ENCODE results near the gene INCENP. TPM values are rescaled to one million over a fixed set of nuclear protein-coding genes. Genes with fewer than 3 reads are reported as not detected.

Gene INCENP
- total and polyA plus RNA-seq, 11 donors: 2.0 to 22.8 (median 12.5) TPM

GRCh38 chr11:62127426-62127825 lies 3.6 kb downstream of the INCENP start:
- H3K36me3 ChIP-seq: peaks cover 0 to 35% (median 28%) of the 10 kb centered on the region in 9 donors
- H3K27ac ChIP-seq: no peak overlapping the region
- ATAC-seq: no peak
- peaks cover 0 to 27% (median 13%) of the 10 kb centered on the region in 12 donors for H3K4me1 ChIP-seq
- H3K27me3 ChIP-seq: no peaks in the 10 kb centered on the region
- no peak overlapping the region for H3K4me3 ChIP-seq
- H3K9me3 ChIP-seq: no peaks in the 10 kb centered on the region
- DNase-seq: no peak
- intact Hi-C loops (cut with DNase I): no loop called here
- WGBS, 4 donors: 93 to 100% (median 100%) methylated on average over 1 of the region's 1 CpG
- no peak for TF ChIP-seq POLR2A (IDR thresholded peaks at IDR 0.05)

DNA sequence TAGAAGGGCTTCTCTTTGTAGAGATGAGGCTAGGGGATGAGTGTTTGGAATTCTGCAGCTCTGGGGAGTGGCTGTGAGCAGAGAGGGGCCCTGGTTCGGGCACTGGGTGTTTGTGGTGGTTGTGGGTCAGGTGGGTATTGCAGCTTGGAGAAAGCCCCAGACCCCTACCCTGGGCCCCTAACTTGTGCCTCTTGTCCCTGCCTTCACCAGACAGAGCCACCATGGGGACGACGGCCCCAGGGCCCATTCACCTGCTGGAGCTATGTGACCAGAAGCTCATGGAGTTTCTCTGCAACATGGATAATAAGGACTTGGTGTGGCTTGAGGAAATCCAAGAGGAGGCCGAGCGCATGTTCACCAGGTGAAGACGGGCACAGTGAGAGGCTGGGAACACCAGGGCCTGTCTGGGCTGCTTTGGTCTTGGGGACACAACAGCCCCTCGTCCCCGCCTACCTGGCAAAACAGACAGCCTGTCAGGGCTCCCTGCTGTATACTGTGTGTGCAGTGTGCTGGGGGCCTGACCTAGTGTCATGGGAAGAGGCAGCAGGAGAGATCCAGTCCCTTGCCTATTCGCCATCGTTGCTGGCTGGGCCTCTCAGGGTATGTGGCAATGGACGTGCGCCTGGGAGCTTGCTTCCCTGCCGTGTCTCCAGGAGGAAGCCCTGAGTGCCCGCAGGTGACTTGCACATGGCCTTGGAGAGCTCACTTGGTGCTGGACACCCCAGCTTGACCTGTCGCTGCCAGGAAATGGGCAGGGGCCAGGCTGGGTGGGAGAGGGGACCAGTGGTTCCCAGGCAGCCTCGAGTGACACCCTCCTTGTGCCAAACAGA lies 4.3 kb downstream of the INCENP start:
- TF ChIP-seq, protein P1, sequence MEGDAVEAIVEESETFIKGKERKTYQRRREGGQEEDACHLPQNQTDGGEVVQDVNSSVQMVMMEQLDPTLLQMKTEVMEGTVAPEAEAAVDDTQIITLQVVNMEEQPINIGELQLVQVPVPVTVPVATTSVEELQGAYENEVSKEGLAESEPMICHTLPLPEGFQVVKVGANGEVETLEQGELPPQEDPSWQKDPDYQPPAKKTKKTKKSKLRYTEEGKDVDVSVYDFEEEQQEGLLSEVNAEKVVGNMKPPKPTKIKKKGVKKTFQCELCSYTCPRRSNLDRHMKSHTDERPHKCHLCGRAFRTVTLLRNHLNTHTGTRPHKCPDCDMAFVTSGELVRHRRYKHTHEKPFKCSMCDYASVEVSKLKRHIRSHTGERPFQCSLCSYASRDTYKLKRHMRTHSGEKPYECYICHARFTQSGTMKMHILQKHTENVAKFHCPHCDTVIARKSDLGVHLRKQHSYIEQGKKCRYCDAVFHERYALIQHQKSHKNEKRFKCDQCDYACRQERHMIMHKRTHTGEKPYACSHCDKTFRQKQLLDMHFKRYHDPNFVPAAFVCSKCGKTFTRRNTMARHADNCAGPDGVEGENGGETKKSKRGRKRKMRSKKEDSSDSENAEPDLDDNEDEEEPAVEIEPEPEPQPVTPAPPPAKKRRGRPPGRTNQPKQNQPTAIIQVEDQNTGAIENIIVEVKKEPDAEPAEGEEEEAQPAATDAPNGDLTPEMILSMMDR (IDR thresholded peaks at IDR 0.05): no peak
- no peak for TF ChIP-seq POLR2A (IDR thresholded peaks at IDR 0.05)

DNA sequence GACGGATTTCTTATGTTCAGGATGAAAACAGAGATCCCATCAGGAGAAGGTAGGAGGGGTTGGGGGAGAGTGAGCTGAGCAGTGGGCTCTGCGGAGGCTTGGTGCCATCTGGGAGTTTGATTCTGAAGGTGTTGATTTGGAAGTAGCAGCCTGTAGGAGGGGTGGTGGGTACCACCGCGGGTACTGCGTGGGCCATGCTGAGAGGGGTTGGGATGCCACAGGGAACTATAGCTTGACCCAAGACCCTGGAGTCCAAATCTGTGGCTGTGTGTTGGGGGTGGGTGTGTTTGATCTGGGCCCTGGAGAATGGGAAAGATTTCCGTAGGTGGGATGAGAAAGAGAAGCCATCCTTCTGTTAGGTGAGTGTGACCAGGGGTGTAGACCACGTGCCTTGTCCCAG lies 5.0 kb downstream of the INCENP start:
- Histone ChIP-seq H3K9me3 (no peaks in the 10 kb centered on the region), H3K4me1 (peaks cover 0 to 22% (median 10%) of the 10 kb centered on the region in 12 donors), H3K27ac (no peak overlapping the region), H3K4me3 (no peak overlapping the region), H3K27me3 (no peaks in the 10 kb centered on the region), H3K36me3 (peaks cover 0 to 41% (median 28%) of the 10 kb centered on the region in 9 donors)
- ATAC-seq (no peak), DNase-seq (no peak)
- TF ChIP-seq, protein P1 (IDR thresholded peaks at IDR 0.05): no peak
- TF ChIP-seq POLR2A (IDR thresholded peaks at IDR 0.05): no peak
- 90 to 95% (median 94%) methylated on average over 7 of the region's 7 CpGs for WGBS, 4 donors
- intact Hi-C loops (cut with DNase I): no loop called here

More for the DNA sequence above, 4.3 kb downstream of the INCENP start:
- Histone ChIP-seq H3K4me3 (no peak overlapping the region), H3K36me3 (peaks cover 0 to 41% (median 28%) of the 10 kb centered on the region in 9 donors), H3K4me1 (peaks cover 0 to 25% (median 12%) of the 10 kb centered on the region in 12 donors), H3K9me3 (no peaks in the 10 kb centered on the region), H3K27me3 (no peaks in the 10 kb centered on the region), H3K27ac (no peak overlapping the region)
- 87 to 93% (median 92%) methylated on average over 13 to 16 of the region's 16 CpGs for WGBS, 4 donors
- DNase-seq: no peak
- ATAC-seq: no peak
- intact Hi-C loops (cut with DNase I): no loop called here

DNA sequence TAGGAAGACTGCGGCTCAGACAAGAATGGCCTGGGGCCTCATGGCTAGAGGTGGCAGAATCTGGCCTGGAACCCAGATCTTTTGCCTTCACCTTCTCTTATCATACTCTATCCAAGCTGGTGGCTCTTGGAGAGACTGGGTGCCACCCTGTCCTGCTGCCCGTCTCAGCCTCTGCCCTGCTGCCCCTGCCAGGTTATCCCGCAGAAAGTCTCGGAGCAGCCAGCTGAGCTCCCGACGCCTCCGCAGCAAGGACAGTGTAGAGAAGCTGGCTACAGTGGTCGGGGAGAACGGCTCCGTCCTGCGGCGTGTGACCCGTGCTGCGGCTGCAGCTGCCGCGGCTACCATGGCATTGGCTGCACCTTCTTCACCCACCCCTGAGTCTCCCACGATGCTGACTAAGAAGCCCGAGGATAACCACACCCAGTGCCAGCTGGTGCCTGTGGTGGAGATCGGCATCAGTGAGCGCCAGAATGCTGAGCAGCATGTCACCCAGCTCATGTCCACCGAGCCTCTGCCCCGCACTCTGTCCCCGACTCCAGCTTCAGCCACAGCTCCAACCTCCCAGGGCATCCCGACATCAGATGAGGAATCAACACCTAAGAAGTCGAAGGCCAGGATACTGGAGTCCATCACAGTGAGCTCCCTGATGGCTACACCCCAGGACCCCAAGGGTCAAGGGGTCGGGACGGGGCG lies 5.9 kb downstream of the INCENP start:
- H3K4me3 ChIP-seq: no peak overlapping the region
- ATAC-seq (no peak), DNase-seq (no peak)
- no peaks in the 10 kb centered on the region for H3K9me3 ChIP-seq
- intact Hi-C loops (cut with DNase I): no loop called here
- no peak for TF ChIP-seq POLR2A (IDR thresholded peaks at IDR 0.05)
- TF ChIP-seq, protein P1 (IDR thresholded peaks at IDR 0.05): no peak
- 95 to 97% (median 97%) methylated on average over 23 to 28 of the region's 28 CpGs for WGBS, 4 donors
- no peaks in the 10 kb centered on the region for H3K27me3 ChIP-seq
- H3K4me1 ChIP-seq: peaks cover 0 to 18% (median 7%) of the 10 kb centered on the region in 12 donors
- H3K36me3 ChIP-seq: peaks cover 0 to 44% (median 28%) of the 10 kb centered on the region in 9 donors
- H3K27ac ChIP-seq: no peak overlapping the region

All from heart left ventricle (tissue), 16 donors.